Measurements from ENCODE around the gene C2CD2L.

The C2CD2L gene

DNA sequence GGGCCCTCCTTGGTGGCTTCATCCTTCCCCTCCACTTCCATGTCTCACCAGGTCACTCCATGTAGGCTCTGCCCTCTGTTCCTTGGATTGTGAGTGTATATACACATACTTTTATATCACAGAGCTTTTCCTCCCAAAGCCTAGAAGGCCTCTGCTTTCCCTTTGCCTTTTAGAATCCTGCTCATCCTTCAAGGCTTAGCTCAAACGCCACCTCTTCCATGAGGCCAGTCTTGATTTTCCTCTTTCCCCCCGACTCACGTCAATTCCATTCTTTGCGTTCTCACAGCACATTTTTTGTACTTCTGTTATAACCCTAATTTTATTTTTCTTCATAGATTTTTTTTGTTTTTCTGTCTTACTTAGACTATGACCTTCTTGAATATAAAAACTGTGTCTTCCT lies 45.5 kb downstream of the C2CD2L start:
- TF ChIP-seq, protein P1, sequence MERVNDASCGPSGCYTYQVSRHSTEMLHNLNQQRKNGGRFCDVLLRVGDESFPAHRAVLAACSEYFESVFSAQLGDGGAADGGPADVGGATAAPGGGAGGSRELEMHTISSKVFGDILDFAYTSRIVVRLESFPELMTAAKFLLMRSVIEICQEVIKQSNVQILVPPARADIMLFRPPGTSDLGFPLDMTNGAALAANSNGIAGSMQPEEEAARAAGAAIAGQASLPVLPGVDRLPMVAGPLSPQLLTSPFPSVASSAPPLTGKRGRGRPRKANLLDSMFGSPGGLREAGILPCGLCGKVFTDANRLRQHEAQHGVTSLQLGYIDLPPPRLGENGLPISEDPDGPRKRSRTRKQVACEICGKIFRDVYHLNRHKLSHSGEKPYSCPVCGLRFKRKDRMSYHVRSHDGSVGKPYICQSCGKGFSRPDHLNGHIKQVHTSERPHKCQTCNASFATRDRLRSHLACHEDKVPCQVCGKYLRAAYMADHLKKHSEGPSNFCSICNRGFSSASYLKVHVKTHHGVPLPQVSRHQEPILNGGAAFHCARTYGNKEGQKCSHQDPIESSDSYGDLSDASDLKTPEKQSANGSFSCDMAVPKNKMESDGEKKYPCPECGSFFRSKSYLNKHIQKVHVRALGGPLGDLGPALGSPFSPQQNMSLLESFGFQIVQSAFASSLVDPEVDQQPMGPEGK (CRISPR knock-in tag; IDR thresholded peaks at IDR 0.05; ENCODE audit: borderline replicate concordance), result no peak
- TF ChIP-seq, protein P2, sequence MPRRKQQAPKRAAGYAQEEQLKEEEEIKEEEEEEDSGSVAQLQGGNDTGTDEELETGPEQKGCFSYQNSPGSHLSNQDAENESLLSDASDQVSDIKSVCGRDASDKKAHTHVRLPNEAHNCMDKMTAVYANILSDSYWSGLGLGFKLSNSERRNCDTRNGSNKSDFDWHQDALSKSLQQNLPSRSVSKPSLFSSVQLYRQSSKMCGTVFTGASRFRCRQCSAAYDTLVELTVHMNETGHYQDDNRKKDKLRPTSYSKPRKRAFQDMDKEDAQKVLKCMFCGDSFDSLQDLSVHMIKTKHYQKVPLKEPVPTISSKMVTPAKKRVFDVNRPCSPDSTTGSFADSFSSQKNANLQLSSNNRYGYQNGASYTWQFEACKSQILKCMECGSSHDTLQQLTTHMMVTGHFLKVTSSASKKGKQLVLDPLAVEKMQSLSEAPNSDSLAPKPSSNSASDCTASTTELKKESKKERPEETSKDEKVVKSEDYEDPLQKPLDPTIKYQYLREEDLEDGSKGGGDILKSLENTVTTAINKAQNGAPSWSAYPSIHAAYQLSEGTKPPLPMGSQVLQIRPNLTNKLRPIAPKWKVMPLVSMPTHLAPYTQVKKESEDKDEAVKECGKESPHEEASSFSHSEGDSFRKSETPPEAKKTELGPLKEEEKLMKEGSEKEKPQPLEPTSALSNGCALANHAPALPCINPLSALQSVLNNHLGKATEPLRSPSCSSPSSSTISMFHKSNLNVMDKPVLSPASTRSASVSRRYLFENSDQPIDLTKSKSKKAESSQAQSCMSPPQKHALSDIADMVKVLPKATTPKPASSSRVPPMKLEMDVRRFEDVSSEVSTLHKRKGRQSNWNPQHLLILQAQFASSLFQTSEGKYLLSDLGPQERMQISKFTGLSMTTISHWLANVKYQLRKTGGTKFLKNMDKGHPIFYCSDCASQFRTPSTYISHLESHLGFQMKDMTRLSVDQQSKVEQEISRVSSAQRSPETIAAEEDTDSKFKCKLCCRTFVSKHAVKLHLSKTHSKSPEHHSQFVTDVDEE (CRISPR knock-in tag; IDR thresholded peaks at IDR 0.05), result no peak
- TF ChIP-seq ISL1 (CRISPR knock-in tag; IDR thresholded peaks at IDR 0.05) (no peak), GLIS3 (CRISPR knock-in tag; IDR thresholded peaks at IDR 0.05) (no peak), CSRNP3 (CRISPR knock-in tag; IDR thresholded peaks at IDR 0.05) (no peak), CSDC2 (CRISPR knock-in tag; IDR thresholded peaks at IDR 0.05) (no peak), ARNTL (CRISPR knock-in tag; IDR thresholded peaks at IDR 0.05; ENCODE audit: borderline replicate concordance, low read depth) (no peak), OSR1 (CRISPR knock-in tag; IDR thresholded peaks at IDR 0.05) (no peak), ESRRG (CRISPR knock-in tag; IDR thresholded peaks at IDR 0.05) (no peak), BACH2 (CRISPR knock-in tag; IDR thresholded peaks at IDR 0.05; ENCODE audit: borderline replicate concordance) (no peak), TCF4 (CRISPR knock-in tag; IDR thresholded peaks at IDR 0.05; ENCODE audit: borderline replicate concordance) (no peak)
- no peak for ATAC-seq

GRCh38 chr11:119153049-119153818 lies 46.1 kb downstream of the C2CD2L start:
- no peak for ATAC-seq
- TF ChIP-seq ARNTL (CRISPR knock-in tag; IDR thresholded peaks at IDR 0.05; ENCODE audit: borderline replicate concordance, low read depth) (no peak), ZNF565 (CRISPR knock-in tag; conservative IDR thresholded peaks at IDR 0.05; ENCODE audit: low read depth) (no peak), PPARA (CRISPR knock-in tag; IDR thresholded peaks at IDR 0.05; ENCODE audit: borderline replicate concordance) (no peak), RARB (CRISPR knock-in tag; IDR thresholded peaks at IDR 0.05) (no peak), CSDC2 (CRISPR knock-in tag; IDR thresholded peaks at IDR 0.05) (no peak), ZC3H10 (CRISPR knock-in tag; IDR thresholded peaks at IDR 0.05) (no peak), ZFP30 (CRISPR knock-in tag; IDR thresholded peaks at IDR 0.05) (no peak), ZNF70 (CRISPR knock-in tag; IDR thresholded peaks at IDR 0.05) (no peak), ESRRG (CRISPR knock-in tag; IDR thresholded peaks at IDR 0.05) (no peak), ZFP3 (CRISPR knock-in tag; IDR thresholded peaks at IDR 0.05) (no peak)
- TF ChIP-seq, protein P1 (CRISPR knock-in tag; IDR thresholded peaks at IDR 0.05; ENCODE audit: borderline replicate concordance), result no peak
- TF ChIP-seq, protein P3, sequence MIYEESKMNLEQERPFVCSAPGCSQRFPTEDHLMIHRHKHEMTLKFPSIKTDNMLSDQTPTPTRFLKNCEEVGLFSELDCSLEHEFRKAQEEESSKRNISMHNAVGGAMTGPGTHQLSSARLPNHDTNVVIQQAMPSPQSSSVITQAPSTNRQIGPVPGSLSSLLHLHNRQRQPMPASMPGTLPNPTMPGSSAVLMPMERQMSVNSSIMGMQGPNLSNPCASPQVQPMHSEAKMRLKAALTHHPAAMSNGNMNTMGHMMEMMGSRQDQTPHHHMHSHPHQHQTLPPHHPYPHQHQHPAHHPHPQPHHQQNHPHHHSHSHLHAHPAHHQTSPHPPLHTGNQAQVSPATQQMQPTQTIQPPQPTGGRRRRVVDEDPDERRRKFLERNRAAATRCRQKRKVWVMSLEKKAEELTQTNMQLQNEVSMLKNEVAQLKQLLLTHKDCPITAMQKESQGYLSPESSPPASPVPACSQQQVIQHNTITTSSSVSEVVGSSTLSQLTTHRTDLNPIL (CRISPR knock-in tag; IDR thresholded peaks at IDR 0.05; ENCODE audit: low read depth), result no peak
- TF ChIP-seq, protein P2 (CRISPR knock-in tag; IDR thresholded peaks at IDR 0.05), result no peak
